H1 (cell line): ENCODE measurements around the gene PKD1. TPM values are rescaled to one million over a fixed set of nuclear protein-coding genes. Genes with fewer than 3 reads are reported as not detected.

Experiments
- CTCF ChIA-PET: fragments of 300-600 bp; sonication (Branson Sonifier 250); formaldehyde crosslinking; loops from one replicate; lab custom pipeline; 2021; ENCODE audit not compliant: partially characterized antibody; lab: Charles Lee
- POLR2A ChIA-PET: fragments of 300-600 bp; sonication (Branson Sonifier 250); formaldehyde crosslinking; loops from one replicate; lab custom pipeline; 2021; ENCODE audit warnings: inconsistent platforms; ENCODE audit not compliant: partially characterized antibody; lab: Charles Lee
- DNase-seq, 2 experiments: peaks; one replicate each; pipeline versions ENCODE4 v3.0.0 to v3.0.0-alpha.2; 2010 to 2022; ENCODE audit warnings: low spot score in 2 of 2, low read depth in 1 of 2, mixed read lengths in 1 of 2
- FAIRE-seq: peaks from 2 replicates; lab custom pipeline; 2011; peaks lifted over from hg19 to GRCh38; lab: Jason Lieb, UNC
- H2AFZ ChIP-seq: 2 replicates; pipeline ENCODE4 v1.8.1; 2012; ENCODE audit warnings: low read length, inconsistent platforms
- H2AK5ac ChIP-seq: 2 replicates; pipeline ENCODE4 v1.6.1; 2013; ENCODE audit warnings: low read depth, low read length
- H2BK120ac ChIP-seq: replicated peaks from 2 replicates; pipeline ENCODE3; 2013; ENCODE audit warnings: low read depth, low read length, inconsistent platforms
- H2BK12ac ChIP-seq: 2 replicates; pipeline ENCODE4 v1.6.1; 2013; ENCODE audit warnings: low read depth, low read length
- H2BK15ac ChIP-seq: 2 replicates; pipeline ENCODE4 v1.6.1; 2013; ENCODE audit warnings: low read length
- H2BK20ac ChIP-seq: 2 replicates; pipeline ENCODE4 v1.6.1; 2013; ENCODE audit warnings: low read length
- H2BK5ac ChIP-seq: 2 replicates; pipeline ENCODE4 v1.6.1; 2013; ENCODE audit warnings: low read depth, low read length
- H3K14ac ChIP-seq: 2 replicates; pipeline ENCODE4 v1.6.1; 2013; ENCODE audit warnings: inconsistent platforms; ENCODE audit not compliant: insufficient read length
- H3K18ac ChIP-seq: 2 replicates; pipeline ENCODE4 v1.6.1; 2013; ENCODE audit warnings: low read length; ENCODE audit errors: extremely low read depth
- H3K23ac ChIP-seq: 2 replicates; pipeline ENCODE4 v1.6.1; 2013; ENCODE audit warnings: inconsistent platforms; ENCODE audit not compliant: insufficient read length
- H3K23me2 ChIP-seq: 2 replicates; pipeline ENCODE4 v1.6.1; 2013; ENCODE audit warnings: low read depth, low read length
- H3K27ac ChIP-seq: 2 replicates; pipeline ENCODE4 v1.6.1; 2011; ENCODE audit warnings: low read depth, low read length, inconsistent platforms
- H3K27me3 ChIP-seq, 4 experiments: replicated peaks in 1 of 4; 1 replicate in 1 of 4; 2 replicates in 3 of 4; pipeline versions ENCODE4 v1.6.1 to v1.8.1; 2011 to 2013; ENCODE audit warnings: low read length in 3 of 4, mild to moderate bottlenecking in 3 of 4, inconsistent platforms in 2 of 4, mixed read lengths in 2 of 4, moderate library complexity in 1 of 4; ENCODE audit not compliant: control insufficient read depth in 3 of 4, insufficient read depth in 3 of 4; ENCODE audit errors: extremely low read depth in 1 of 4
- H3K36me3 ChIP-seq, 4 experiments: 2 replicates each; pipeline versions ENCODE4 v1.6.1 to v1.8.1; 2011 to 2013; ENCODE audit warnings: mild to moderate bottlenecking in 4 of 4, low read length in 3 of 4, moderate library complexity in 2 of 4, control low read depth in 1 of 4, inconsistent platforms in 1 of 4; ENCODE audit not compliant: insufficient read depth in 4 of 4, control insufficient read depth in 2 of 4
- H3K4ac ChIP-seq: replicated peaks from 2 replicates; pipeline ENCODE3; 2013; ENCODE audit warnings: low read length, low read depth, mixed read lengths, inconsistent platforms; ENCODE audit not compliant: insufficient read length
- H3K4me1 ChIP-seq, 4 experiments: replicated peaks in 1 of 4; 1 replicate in 1 of 4; 2 replicates in 3 of 4; pipeline versions ENCODE4 v1.6.1 to v1.8.1; 2011 to 2013; ENCODE audit warnings: low read length in 3 of 4, inconsistent platforms in 2 of 4, mixed read lengths in 1 of 4; ENCODE audit not compliant: insufficient read depth in 4 of 4, control insufficient read depth in 3 of 4
- H3K4me2 ChIP-seq, 2 experiments: 2 replicates each; pipeline versions ENCODE4 v1.6.1 to v1.8.1; 2011 to 2013; ENCODE audit warnings: low read depth in 2 of 2, low read length in 2 of 2, control low read depth in 1 of 2, inconsistent platforms in 1 of 2, mild to moderate bottlenecking in 1 of 2; ENCODE audit not compliant: insufficient read depth in 1 of 2
- H3K4me3 ChIP-seq, 4 experiments: fragments of 200-600, 300-600 bp in 1 of 4; sonication (generic), shearing (Covaris generic), sonication (Bioruptor Twin) in 1 of 4; 2 replicates each; pipeline versions ENCODE4 v1.5.1 to v1.8.1; 2011 to 2016; ENCODE audit warnings: low read length in 4 of 4, low read depth in 3 of 4, control low read depth in 2 of 4, inconsistent platforms in 2 of 4, mild to moderate bottlenecking in 2 of 4, mixed read lengths in 1 of 4, moderate library complexity in 1 of 4; ENCODE audit not compliant: insufficient read depth in 2 of 4; ENCODE audit errors: extremely low read depth in 1 of 4
- H3K56ac ChIP-seq: replicated peaks from 2 replicates; pipeline ENCODE3; 2013; ENCODE audit warnings: low read depth, mild to moderate bottlenecking, mixed read lengths, low read length, inconsistent platforms; ENCODE audit not compliant: insufficient read length
- H3K79me1 ChIP-seq: 2 replicates; pipeline ENCODE4 v1.6.1; 2013; ENCODE audit warnings: low read depth, low read length, control low read depth
- H3K79me2 ChIP-seq, 2 experiments: 2 replicates each; pipeline versions ENCODE4 v1.6.1 to v1.8.1; 2012 to 2013; ENCODE audit warnings: low read length in 2 of 2, mild to moderate bottlenecking in 2 of 2, inconsistent platforms in 1 of 2; ENCODE audit not compliant: insufficient read depth in 2 of 2, control insufficient read depth in 1 of 2
- H3K9ac ChIP-seq, 4 experiments: replicated peaks in 1 of 4; 1 replicate in 1 of 4; 2 replicates in 3 of 4; pipeline versions ENCODE4 v1.6.1 to v1.8.1; 2011 to 2013; ENCODE audit warnings: low read depth in 3 of 4, low read length in 3 of 4, control low read depth in 2 of 4, mild to moderate bottlenecking in 2 of 4, moderate library complexity in 2 of 4, inconsistent platforms in 1 of 4; ENCODE audit errors: extremely low read depth in 1 of 4
- H3K9me3 ChIP-seq, 2 experiments: 2 replicates each; pipeline versions ENCODE4 v1.6.1 to v1.8.1; 2012 to 2013; ENCODE audit warnings: mild to moderate bottlenecking in 2 of 2, moderate library complexity in 2 of 2, control low read depth in 1 of 2, inconsistent platforms in 1 of 2, low read depth in 1 of 2, low read length in 1 of 2, mixed read lengths in 1 of 2; ENCODE audit not compliant: insufficient read depth in 2 of 2
- H4K20me1 ChIP-seq, 2 experiments: replicated peaks in 1 of 2; 2 replicates each; pipeline versions ENCODE3 to v1.8.1; 2011 to 2013; ENCODE audit warnings: inconsistent platforms in 2 of 2, low read length in 2 of 2, mild to moderate bottlenecking in 1 of 2; ENCODE audit not compliant: insufficient read depth in 2 of 2, control insufficient read depth in 1 of 2
- H4K5ac ChIP-seq: 2 replicates; pipeline ENCODE4 v1.6.1; 2013; ENCODE audit warnings: low read length, low read depth, mixed read lengths, inconsistent platforms; ENCODE audit not compliant: insufficient read length
- H4K8ac ChIP-seq: 2 replicates; pipeline ENCODE4 v1.8.0; 2013; ENCODE audit warnings: mild to moderate bottlenecking, moderate library complexity, low read length, inconsistent platforms; ENCODE audit not compliant: insufficient read depth; ENCODE audit errors: extremely low read depth
- H4K91ac ChIP-seq: replicated peaks from 2 replicates; pipeline ENCODE3; 2013; ENCODE audit warnings: low read length, mixed read lengths, inconsistent platforms; ENCODE audit not compliant: insufficient read length
- ASH2L ChIP-seq: fragments of 200-600, 300-600 bp; sonication (generic); IDR thresholded peaks from one replicate; pipeline ENCODE4 v1.7.1; 2017; ENCODE audit warnings: low read length
- E2F6 ChIP-seq: IDR thresholded peaks from 2 replicates; pipeline ENCODE4 v1.6.1; 2012; ENCODE audit warnings: inconsistent platforms
- GABPA ChIP-seq: IDR thresholded peaks from 2 replicates; pipeline ENCODE4 v1.6.1; 2011; ENCODE audit warnings: mild to moderate bottlenecking, low read length, moderate library complexity, borderline replicate concordance; ENCODE audit not compliant: insufficient read depth
- JUN ChIP-seq: IDR thresholded peaks from 2 replicates; pipeline ENCODE4 v1.6.1; 2011; ENCODE audit warnings: low read depth, mild to moderate bottlenecking, improper control_type of control experiment, low read length
- KDM4A ChIP-seq: IDR thresholded peaks from one replicate; pipeline ENCODE4 v1.7.1; 2012; ENCODE audit warnings: low read depth, mild to moderate bottlenecking, moderate library complexity, low read length, inconsistent platforms; ENCODE audit not compliant: severe bottlenecking
- KDM5A ChIP-seq: fragments of 200-600 bp; IDR thresholded peaks from 2 replicates; pipeline ENCODE4 v1.7.1; 2012; ENCODE audit warnings: mild to moderate bottlenecking, low read length, inconsistent platforms, mixed read lengths
- POLR2AphosphoS5 ChIP-seq: IDR thresholded peaks from 2 replicates; pipeline ENCODE4 v1.6.1; 2011; ENCODE audit warnings: low read depth, low read length
- RAD21 ChIP-seq, 2 experiments: IDR thresholded peaks in 1 of 2; conservative IDR thresholded peaks in 1 of 2; 2 replicates each; pipeline ENCODE4 v1.6.1; 2011; ENCODE audit warnings: low read depth in 2 of 2, low read length in 2 of 2, improper control_type of control experiment in 1 of 2, inconsistent platforms in 1 of 2, mild to moderate bottlenecking in 1 of 2, moderate library complexity in 1 of 2
- SIRT6 ChIP-seq: IDR thresholded peaks from one replicate; pipeline ENCODE4 v1.7.1; 2012; ENCODE audit warnings: low read length, inconsistent platforms
- WGBS, 2 experiments: shearing (Covaris generic) in 1 of 2; methylation state at CpG; one replicate each; pipeline versions ENCODE4 v1.1.6 to v1.1.7; 2013 to 2015; ENCODE audit warnings: low lambda C conversion rate in 2 of 2, mixed read lengths in 2 of 2, inconsistent platforms in 1 of 2, low coverage in 1 of 2, missing lambda C conversion rate in 1 of 2; ENCODE audit not compliant: insufficient replicate concordance in 2 of 2, insufficient coverage in 1 of 2, insufficient read length in 1 of 2; ENCODE audit errors: extremely low coverage in 1 of 2, missing lambda C conversion rate in 1 of 2; 5-methylcytosine and 5-hydroxymethylcytosine counted together
- polyA plus RNA-seq, 7 experiments: library from polyadenylated mRNA; depleted of rRNA in 3 of 7; stranded (reverse) in 5 of 7; unstranded in 2 of 7; fragments of >200 nt in 5 of 7; fragments of 200-250 nt in 2 of 7; gene quantifications; 1 replicate in 5 of 7; 2 replicates in 1 of 7; 4 replicates in 1 of 7; pipeline versions ENCODE4 v1.2.1 to v1.2.3, GENCODE V29; 2011 to 2013; ENCODE audit warnings: missing spikeins in 2 of 7, mixed read lengths in 2 of 7
- total RNA-seq: library from RNA; stranded (reverse); fragmentation: NEBNext Ultra II Directional; extraction: Animal tissue kit (Norgen Biotek cat#: 25700); gene quantifications from 2 replicates; pipeline ENCODE4 v1.2.1, GENCODE V29; 2021

Gene PKD1
- total and polyA plus RNA-seq, 2 of the 8 experiments (the other 6 are each of a cell fraction or from before 2014, with no cell fraction given): 40.6 to 52.7 TPM

- no peak overlapping the region for H2BK120ac ChIP-seq
- ChIA-PET POLR2A (interaction anchor here (1.5 to 13.5 kb wide), 6 partner anchors 10 to 85 kb away, joined by 3 to 312 read pairs (median 5); partner anchors contain the start of genes CASKIN1, RAB26 and TRAF7), CTCF (interaction anchor here (1.1 to 1.2 kb wide), 2 partner anchors 10 to 15 kb away, joined by 3 to 5 read pairs; no protein-coding TSS in a partner anchor)
- no peak for FAIRE-seq
- H3K36me3 ChIP-seq: peaks cover 15 to 48% (median 28%) of the 10 kb centered on the region in 4 experiments; a peak in 7 of 8 replicates
- H3K4me3 ChIP-seq: no peak overlapping the region
- H4K91ac ChIP-seq: no peak overlapping the region
- H3K23ac ChIP-seq: no peak overlapping the region
- WGBS, 2 experiments: 89% methylated on average over 17 of the region's 18 CpGs; no CpG with 5 or more reads in 1 of the 2 experiments
- H2BK5ac ChIP-seq: no peak overlapping the region
- H3K79me2 ChIP-seq: no peaks in the 10 kb centered on the region
- no peak overlapping the region for H3K27ac ChIP-seq
- H2AFZ ChIP-seq: no peak overlapping the region
- no peak overlapping the region for H3K56ac ChIP-seq
- H3K9ac ChIP-seq: no peak overlapping the region
- H4K5ac ChIP-seq: no peak overlapping the region
- H3K18ac ChIP-seq: no peak overlapping the region
- H3K23me2 ChIP-seq: peaks cover under 1% of the 10 kb centered on the region; the same call in 1 of the 2 replicates
- DNase-seq: no peak
- H3K14ac ChIP-seq: no peak overlapping the region
- no peak overlapping the region for H2AK5ac ChIP-seq
- TF ChIP-seq POLR2AphosphoS5 (no peak), GABPA (no peak), KDM5A (no peak), SIRT6 (no peak), RAD21 (IDR thresholded peaks at IDR 0.05 in 1 of 2, conservative IDR thresholded peaks at IDR 0.05 in 1 of 2; ENCODE audit: low read depth in 2 of 2, low read length in 2 of 2) (no peak), KDM4A (no peak), ASH2L (no peak), E2F6 (no peak), JUN (no peak)
- no peaks in the 10 kb centered on the region for H3K79me1 ChIP-seq
- no peak overlapping the region for H2BK15ac ChIP-seq
- peak overlapping the region; percentile 5; the same call in 1 of the 2 replicates for H4K8ac ChIP-seq
- no peak overlapping the region for H2BK12ac ChIP-seq
- H4K20me1 ChIP-seq: peaks cover 2 to 19% of the 10 kb centered on the region in 2 experiments
- no peak overlapping the region for H3K4ac ChIP-seq
- no peak overlapping the region for H2BK20ac ChIP-seq
- H3K4me2 ChIP-seq: no peak overlapping the region
- peaks cover 0 to 7% (median 2%) of the 10 kb centered on the region in 4 experiments; a peak in 4 of 7 replicates for H3K4me1 ChIP-seq
- H3K9me3 ChIP-seq: no peaks in the 10 kb centered on the region
- H3K27me3 ChIP-seq: no peaks in the 10 kb centered on the region; a peak in 1 of 7 replicates
These were observed 41.4 kb upstream of the PKD1 start for GRCh38 chr16:2177101-2177500.
